ENCODE results near the gene KLHL6.

- TF ChIP-seq, protein P1, sequence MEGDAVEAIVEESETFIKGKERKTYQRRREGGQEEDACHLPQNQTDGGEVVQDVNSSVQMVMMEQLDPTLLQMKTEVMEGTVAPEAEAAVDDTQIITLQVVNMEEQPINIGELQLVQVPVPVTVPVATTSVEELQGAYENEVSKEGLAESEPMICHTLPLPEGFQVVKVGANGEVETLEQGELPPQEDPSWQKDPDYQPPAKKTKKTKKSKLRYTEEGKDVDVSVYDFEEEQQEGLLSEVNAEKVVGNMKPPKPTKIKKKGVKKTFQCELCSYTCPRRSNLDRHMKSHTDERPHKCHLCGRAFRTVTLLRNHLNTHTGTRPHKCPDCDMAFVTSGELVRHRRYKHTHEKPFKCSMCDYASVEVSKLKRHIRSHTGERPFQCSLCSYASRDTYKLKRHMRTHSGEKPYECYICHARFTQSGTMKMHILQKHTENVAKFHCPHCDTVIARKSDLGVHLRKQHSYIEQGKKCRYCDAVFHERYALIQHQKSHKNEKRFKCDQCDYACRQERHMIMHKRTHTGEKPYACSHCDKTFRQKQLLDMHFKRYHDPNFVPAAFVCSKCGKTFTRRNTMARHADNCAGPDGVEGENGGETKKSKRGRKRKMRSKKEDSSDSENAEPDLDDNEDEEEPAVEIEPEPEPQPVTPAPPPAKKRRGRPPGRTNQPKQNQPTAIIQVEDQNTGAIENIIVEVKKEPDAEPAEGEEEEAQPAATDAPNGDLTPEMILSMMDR (IDR thresholded peaks at IDR 0.05) = no peak
- TF ChIP-seq POLR2A (IDR thresholded peaks at IDR 0.05) = no peak
These were observed 77.0 kb downstream of the KLHL6 start for GRCh38 chr3:183478501-183478900.

Measured in tibial nerve (tissue), 3 donors.